GM04503 (cell line): Measurements from ENCODE around the gene RTN4RL1.

Source experiments
- DNase-seq: peaks from one replicate; pipeline ENCODE4 v3.0.0-alpha.2; 2012; ENCODE audit warnings: low read depth

Gene RTN4RL1

DNA sequence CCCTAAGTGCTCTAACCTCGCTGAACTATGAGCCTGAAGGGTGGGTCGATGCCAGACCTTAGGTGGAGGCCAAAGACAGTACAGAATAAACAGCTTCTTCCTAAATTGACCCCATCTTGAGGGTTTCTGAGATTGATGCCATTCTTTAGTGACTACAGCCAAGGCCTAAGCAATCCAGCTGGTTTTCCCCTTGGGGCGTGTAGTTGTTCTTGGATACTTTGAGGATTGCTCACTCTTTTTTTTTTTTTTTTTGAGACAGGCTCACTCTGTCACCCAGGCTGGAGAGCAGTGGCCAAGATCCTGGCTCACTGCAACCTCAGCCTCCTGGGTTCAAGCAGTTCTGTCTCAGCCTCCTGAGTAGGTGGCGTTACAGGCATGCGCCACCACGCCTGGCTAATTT, 18.7 kb upstream of the RTN4RL1 start:
- peak; percentile 63 for DNase-seq

GRCh38 chr17:2042933-2043332, 17.8 kb upstream of the RTN4RL1 start:
- no peak for DNase-seq

GRCh38 chr17:2042390-2042847, 17.3 kb upstream of the RTN4RL1 start:
- no peak for DNase-seq

DNA sequence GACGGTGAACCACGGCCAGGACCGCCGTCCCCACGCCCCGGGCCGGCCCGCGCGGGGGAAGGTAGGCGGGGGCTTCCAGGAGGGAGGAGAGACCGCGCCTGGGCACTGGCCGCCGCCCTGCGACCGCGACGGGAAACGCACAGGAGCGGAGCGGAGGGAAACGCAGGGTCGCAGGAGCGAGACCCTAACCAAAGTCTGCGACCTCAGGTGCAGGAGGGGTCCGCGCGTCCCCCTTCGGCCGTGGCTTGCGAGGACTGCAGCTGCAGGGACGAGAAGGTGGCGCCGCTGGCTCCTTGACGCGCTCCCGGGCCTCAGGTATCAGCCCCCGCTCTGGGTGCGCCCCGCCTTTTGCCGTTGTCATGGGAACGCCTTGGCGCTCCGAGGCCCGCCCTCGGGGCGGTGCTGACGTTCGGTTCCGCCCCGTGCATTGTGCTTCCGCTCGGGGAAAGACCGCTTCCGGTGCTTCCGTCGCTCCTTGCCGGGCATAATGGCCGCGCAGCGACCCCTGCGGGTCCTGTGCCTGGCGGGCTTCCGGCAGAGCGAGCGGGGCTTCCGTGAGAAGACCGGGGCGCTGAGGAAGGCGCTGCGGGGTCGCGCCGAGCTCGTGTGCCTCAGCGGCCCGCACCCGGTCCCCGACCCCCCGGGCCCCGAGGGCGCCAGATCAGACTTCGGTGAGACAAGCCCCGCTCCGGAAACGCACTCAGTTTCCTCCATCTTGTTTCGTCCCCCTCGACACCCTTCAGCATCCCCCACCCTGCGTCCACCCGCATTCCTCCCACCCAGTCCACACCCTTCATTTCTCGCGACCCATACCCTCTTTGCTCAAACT, 16.6 kb upstream of the RTN4RL1 start, which contains the start of gene OVCA2:
Gene OVCA2 (plus strand): TSS at position 462 of the 829 bp plus-strand sequence. CDS start 26 bp downstream, at position 488.
- peak; percentile 69 for DNase-seq

- DNase-seq, result no peak
Measured at GRCh38 chr17:2040942-2041560, 15.9 kb upstream of the RTN4RL1 start.

- no peak for DNase-seq
Measured at GRCh38 chr17:2040219-2040827, 15.2 kb upstream of the RTN4RL1 start.

- no peak for DNase-seq
Measured at GRCh38 chr17:2037155-2037554, 12.0 kb upstream of the RTN4RL1 start.

GRCh38 chr17:2035541-2036488, 10.7 kb upstream of the RTN4RL1 start:
- no peak for DNase-seq

GRCh38 chr17:2034806-2035540, 9.8 kb upstream of the RTN4RL1 start:
- peak; percentile 87 for DNase-seq

DNA sequence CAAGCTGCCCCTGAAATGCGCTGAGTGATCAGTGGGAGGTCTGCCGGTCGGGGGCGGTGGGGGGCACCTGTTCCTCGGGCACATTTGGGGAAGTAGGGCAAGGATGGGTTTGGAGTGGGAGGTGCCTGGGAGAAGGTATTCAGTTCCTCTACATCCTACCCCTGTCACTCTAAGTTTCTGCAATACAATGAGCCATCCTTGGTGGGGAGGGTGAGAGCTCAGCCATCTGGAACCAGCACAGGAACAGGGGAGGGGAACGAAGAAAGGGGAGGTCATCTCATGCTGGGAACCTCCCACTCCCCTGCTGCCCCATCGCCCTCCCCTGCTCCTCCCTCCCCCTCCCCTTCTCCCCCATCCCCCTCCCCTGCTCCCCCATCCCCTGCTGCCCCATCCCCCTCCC, 9.0 kb upstream of the RTN4RL1 start:
- no peak for DNase-seq

DNA sequence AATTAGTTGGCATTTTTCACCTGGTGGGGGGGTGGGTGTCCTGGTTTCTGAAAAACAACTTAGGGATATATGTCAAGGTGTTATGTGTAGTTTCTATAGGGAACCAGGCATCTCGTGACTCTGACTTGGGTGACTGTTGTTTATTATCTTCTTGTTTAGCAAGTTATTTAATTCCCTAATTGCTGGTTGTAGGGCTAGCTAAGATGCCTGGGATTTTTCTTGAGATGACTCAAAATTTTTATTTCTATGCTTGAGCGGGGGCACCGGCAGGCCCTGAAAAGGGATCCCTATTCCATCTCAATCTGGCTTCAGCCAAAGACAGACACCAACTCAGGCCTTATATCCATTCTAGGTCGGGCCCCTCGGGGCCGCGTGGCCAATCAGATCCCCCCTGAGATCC, 8.0 kb upstream of the RTN4RL1 start:
- no peak for DNase-seq

DNA sequence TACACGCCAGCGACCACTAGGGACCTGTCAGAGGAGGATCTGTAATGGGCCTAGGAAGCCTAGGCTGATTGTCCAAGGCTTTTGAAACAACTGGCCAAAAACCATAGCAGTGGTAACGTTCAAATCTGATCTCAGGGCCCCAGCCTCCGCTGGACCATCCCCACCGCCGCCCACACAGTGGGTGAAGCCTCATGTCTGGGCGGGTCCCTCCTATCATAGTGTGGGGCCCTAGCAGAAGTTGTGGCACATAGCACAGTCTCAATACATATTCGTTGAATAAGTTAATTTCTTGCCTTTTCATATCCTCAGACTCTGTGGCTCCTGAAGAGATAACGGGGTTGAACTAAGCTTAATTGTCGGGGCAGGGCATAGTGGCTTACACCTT, 5.6 kb upstream of the RTN4RL1 start:
- DNase-seq, result peak; percentile 70

GRCh38 chr17:2029911-2030778, 5.0 kb upstream of the RTN4RL1 start, which contains the start of gene DPH1:
TSS of gene DPH1 (plus strand) at chr17:2030153. CDS start at chr17:2030170, 17 bp downstream.
- no peak for DNase-seq

DNA sequence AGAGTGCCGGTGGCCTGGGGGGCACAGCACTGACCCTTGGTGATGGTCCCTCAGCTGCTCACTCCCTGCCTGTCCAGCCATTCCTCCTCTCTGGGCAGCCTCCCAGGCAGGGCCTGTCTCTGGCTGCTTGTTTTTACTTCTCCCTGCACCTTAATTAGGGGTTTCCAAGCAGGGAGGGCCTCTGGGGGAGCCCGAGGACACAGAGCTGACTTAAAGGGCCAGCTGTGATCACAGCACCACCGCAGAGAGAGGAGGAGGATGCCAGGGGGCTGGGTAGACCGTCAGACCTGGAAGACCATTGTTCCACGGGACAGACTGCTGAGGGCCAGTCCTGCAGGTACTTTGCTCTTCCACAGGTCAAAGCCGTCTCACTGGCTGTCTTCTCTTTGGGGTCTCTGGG, 3.6 kb upstream of the RTN4RL1 start:
- no peak for DNase-seq

DNA sequence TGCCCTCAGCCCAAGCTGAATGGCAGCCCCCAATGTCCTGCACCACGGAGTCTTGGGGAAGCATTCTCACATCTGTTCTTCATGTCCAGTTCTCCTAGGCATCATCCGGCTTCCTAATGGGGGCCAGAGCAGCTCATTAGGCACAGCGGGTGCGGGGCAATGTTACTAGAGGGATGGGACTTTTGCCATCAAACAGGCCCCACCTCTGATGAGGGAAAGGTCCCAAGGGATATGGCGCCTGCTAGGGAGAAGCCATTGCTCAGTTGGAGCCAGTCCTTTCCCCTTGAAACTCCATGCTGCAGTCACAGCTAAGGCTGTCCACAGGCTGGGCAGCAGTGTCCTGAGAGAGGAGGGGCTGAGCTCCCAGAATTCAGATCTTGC, 3.1 kb upstream of the RTN4RL1 start:
- no peak for DNase-seq

GRCh38 chr17:2027528-2028233, 2.5 kb upstream of the RTN4RL1 start:
- no peak for DNase-seq

DNA sequence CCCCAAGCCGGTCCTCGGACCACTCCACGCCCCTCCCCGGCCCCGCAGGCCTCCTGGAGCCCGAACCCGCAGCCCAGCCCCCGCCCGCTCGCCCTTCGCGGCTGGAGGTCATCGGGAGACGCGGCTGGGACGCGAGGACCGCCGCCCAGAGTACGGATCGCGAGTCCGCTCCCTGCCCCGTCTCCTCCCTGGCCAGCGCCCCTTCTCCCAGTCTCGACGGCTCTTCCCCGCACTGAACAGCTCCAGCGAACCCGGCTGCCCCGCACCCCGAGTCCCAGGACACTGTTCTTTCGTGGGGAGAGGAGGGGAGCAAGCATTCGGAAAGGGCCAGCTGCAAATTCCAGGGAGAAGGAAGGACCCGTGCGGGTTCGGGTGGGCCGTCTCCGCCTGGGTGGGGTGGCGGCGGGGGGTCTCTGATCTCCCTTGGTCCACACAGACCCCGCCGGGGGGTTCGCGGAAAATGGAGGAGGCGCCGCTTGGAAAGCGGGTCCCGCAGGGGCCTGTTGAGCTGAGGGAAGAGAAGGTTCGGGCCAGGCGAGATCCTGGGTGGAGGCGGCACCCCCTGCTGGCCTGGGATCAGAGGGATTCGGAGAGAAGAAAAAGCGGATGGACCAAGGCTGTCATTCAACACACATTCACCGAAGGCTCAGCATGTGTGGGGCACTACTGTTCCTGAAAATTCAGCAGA, 632 bp upstream of the RTN4RL1 start:
- no peak for DNase-seq

GRCh38 chr17:2024572-2025219, 438 bp downstream of the RTN4RL1 start:
- DNase-seq, result no peak
